SHP77 treated with DMSO at 0.1 percent for 48 hours (cell line): Measurements from ENCODE around the gene TAB2.
"Not testable (repeated sequence)": the region's sequence is repeated elsewhere in the genome, so short reads cannot be mapped to it uniquely, and the experiment has no call there.

Experiments
- DNase-seq: peaks from one replicate; lab custom pipeline; 2025; lab: John Stamatoyannopoulos, UW

Gene TAB2

DNA sequence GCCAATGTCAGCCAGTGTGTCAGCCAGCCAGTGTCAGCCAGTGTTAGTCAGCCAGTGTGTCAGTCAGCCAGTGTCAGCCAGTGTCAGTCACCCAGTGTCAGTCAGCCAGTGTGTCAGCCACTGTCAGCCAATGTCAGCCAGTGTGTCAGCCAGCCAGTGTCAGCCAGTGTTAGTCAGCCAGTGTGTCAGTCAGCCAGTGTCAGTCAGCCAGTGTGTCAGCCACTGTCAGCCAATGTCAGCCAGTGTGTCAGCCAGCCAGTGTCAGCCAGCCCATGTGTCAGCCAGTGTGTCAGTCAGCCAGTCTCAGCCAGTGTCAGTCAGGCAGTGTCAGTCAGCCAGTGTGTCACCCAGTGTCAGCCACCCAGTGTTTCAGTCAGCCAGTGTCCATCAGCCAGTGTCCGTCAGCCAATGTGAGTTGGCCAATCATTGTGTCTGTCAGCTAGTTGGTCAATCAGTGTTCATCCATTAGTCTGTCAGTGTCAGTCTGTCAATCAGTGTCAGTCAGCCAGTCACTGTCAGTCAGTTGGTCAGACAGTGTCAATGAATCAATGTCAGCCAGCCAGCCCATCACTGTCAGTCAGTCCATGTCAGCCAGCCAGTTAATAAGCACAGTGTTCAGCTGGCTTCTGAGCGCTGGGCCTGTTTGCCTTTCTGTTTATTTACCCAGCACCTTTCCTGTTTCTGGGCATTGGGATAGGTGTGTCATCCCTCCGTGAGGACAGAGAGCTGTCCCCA lies 127.0 kb downstream of the TAB2 start:
- DNase-seq = not testable (repeated sequence)

GRCh38 chr6:149445095-149445466 lies 127.6 kb downstream of the TAB2 start:
- DNase-seq = peak; percentile 68

GRCh38 chr6:149445573-149445972 lies 128.1 kb downstream of the TAB2 start:
- DNase-seq = peak; percentile 80

DNA sequence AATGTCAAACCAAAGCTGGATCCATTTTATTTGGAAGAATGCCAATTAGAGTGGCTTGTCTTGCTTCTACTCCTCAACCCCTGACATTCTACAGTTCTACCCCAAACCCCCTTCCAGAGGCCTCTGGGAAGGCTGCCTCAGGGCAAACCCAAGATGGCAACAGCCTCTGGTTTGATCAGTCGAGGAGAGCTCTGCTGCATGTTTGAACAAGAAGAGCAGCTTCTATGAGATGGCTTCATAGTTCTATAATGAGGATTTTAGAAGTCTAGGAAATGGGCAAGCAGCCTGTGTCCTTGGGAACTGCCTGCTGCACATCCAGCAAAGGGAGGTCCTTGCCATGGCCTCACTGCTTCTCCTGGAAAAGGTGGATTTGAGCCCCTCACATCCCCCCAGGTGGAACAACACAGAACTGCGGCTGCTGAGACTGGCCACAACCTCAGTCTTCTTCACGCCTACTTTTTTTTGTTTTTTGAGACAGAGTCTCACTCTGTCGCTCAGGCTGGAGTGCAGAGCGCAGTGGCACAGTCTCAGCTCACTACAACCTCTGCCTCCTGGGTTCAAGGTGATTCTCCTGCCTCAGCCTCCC lies 129.4 kb downstream of the TAB2 start:
- DNase-seq = no peak

DNA sequence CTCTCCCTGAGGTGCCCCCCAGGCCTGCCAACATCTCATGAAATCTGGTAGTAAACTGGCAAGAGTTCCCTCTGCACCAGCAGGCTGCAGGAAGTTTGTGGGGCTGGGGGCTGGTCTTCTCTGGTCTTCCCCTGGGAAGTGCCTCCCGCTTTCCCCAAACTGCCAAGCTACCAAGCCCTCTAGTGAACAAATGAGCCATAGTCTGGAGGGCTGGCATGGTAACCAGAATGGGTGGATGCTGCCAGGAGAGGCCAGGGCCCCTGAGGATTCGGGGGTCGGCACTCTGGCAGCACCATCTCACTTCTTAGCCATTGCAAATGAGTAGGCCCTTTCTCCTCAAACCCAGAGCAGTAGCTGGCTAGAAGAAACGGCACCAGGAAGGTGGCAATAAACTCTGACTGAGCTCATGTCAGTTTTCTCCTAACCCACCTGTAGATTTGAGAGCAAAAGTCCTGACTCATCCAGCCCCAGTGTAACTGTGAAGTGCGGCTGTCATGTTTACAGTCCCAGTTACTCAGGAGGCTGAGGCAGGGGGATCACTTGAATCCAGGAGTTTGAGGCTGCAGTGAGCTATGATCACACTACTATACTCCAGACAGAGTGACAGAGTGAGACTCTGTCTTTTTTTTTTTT lies 131.4 kb downstream of the TAB2 start:
- DNase-seq = no peak

DNA sequence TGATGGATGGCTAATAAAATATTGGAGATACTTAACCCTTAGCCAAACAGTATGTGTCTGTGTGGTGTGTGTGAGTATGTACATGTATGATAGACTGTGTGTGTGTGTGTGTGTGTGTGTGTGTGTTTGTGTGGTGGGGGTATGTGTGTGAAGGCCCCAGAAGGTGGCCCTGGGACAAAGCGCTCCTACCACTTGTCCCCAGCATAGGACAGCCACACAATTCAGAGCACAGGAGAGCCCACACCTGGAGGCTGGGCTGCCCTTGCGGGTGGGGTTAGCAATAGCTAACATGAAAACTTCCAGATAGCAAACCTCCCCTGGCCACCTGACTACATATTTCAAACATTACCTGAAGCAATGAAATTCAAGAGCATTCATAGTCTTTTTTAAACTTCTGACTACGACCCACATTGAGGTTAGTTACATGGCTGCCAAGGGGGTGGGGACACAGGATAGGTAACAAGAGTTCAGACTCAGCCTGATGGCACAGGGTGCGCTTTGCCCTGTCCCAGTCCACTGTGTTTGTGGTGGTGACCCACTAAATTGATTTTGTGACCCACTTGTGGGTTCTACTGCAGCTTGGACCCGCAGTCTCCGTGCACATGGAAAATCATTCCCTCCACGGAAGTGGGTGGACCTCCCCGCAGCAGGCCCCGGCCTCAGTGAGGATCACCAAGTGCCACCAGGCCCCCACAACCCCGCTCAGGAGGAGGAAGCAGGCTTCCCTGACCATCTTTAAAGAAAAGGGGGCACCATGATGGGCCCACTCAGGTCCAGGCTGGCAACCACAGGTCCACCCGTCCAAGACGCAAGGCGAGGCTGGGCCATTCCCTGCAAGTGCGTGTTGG lies 132.5 kb downstream of the TAB2 start:
- no peak for DNase-seq

GRCh38 chr6:149450679-149451375 lies 133.3 kb downstream of the TAB2 start:
- no peak for DNase-seq

- DNase-seq = no peak
Measured at GRCh38 chr6:149451376-149452036, 134.0 kb downstream of the TAB2 start.

- no peak for DNase-seq
Measured at GRCh38 chr6:149452037-149452939, 134.8 kb downstream of the TAB2 start.

- DNase-seq = no peak
Measured at GRCh38 chr6:149453597-149454345, 136.3 kb downstream of the TAB2 start.

GRCh38 chr6:149454346-149454848 lies 136.9 kb downstream of the TAB2 start:
- DNase-seq = peak; percentile 36

DNA sequence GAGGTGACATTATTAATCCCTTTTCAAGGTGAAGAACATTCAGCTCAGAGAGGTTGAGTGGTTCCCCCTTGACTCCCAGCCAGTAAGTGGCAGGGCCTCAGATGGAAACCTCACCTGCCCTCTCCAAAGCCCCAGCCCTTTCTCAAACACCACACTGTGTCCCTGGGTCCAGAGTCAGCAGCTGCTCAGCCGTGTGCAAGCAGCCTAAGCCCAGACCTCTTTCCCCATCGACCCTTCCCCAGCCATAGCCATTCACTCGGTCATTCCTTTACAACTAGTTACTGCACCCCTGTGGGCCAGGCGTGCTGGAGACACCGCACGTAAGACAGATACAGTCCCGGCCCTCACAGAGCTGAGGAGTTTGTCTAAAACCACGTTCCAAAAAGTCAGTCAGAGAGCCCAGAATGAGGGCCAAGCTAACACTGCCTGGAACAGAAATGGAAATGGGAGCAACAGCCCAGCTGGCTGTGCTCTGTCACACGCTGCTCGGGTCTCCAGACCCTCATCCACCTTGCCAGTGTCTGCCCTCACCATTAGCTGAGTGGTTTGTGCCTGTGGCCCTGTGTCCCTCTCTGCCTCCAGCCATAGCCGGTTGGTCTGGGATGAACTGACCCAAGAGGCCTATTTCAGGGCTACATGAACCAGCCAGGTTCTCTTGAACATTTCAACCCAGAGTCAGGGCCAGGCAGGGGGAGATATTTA lies 137.7 kb downstream of the TAB2 start:
- peak; percentile 10 for DNase-seq

- DNase-seq = no peak
Measured at GRCh38 chr6:149456311-149457021, 139.0 kb downstream of the TAB2 start.

- no peak for DNase-seq
Measured at GRCh38 chr6:149457316-149457884, 139.9 kb downstream of the TAB2 start.

- DNase-seq = no peak
Measured at GRCh38 chr6:149458196-149458595, 140.7 kb downstream of the TAB2 start.

- DNase-seq = no peak
Measured at GRCh38 chr6:149458806-149459205, 141.3 kb downstream of the TAB2 start.

DNA sequence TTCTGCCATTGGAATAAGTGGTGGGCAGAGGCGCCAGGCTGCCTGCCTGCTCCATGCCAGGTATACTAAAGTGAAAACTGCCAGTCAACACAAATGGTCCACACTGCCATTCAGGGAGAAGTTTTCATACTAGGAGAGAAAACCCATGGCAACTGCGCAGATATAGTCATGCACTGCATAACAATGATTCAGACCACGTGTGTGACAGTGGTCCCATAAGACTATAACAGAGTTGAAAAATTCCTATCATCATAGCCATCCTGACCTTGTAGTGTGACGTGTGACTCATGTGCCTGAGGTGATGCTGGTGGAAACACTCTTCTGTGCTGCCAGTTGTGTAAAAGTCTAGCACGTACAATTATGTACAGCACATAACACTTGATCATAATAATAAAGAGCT lies 142.2 kb downstream of the TAB2 start:
- no peak for DNase-seq

- DNase-seq = not testable (repeated sequence)
Measured at GRCh38 chr6:149460249-149460648, 142.7 kb downstream of the TAB2 start.
